H54 (cell line): ENCODE results near the gene MPP2.
"Not testable (repeated sequence)": the region's sequence is repeated elsewhere in the genome, so short reads cannot be mapped to it uniquely, and the experiment has no call there.

Experiments used
- DNase-seq: peaks from one replicate; pipeline ENCODE4 v3.0.0; 2011; ENCODE audit warnings: low spot score, mixed read lengths; ENCODE audit not compliant: insufficient read length
- FAIRE-seq: peaks from 3 replicates; lab custom pipeline; 2011; peaks lifted over from hg19 to GRCh38; lab: Jason Lieb, UNC
- POLR2A ChIP-seq: IDR thresholded peaks from 2 replicates; pipeline ENCODE4 v1.6.1; 2011; ENCODE audit warnings: low read depth, mild to moderate bottlenecking, low read length

MPP2 gene

GRCh38 chr17:43881181-43881580, 26.2 kb downstream of the MPP2 start:
- FAIRE-seq, result no peak
- TF ChIP-seq POLR2A, result no peak
- DNase-seq, result no peak

- DNase-seq, result peak; percentile 69
- no peak for TF ChIP-seq POLR2A
- no peak for FAIRE-seq
Measured at GRCh38 chr17:43880420-43880991, 26.8 kb downstream of the MPP2 start.

DNA sequence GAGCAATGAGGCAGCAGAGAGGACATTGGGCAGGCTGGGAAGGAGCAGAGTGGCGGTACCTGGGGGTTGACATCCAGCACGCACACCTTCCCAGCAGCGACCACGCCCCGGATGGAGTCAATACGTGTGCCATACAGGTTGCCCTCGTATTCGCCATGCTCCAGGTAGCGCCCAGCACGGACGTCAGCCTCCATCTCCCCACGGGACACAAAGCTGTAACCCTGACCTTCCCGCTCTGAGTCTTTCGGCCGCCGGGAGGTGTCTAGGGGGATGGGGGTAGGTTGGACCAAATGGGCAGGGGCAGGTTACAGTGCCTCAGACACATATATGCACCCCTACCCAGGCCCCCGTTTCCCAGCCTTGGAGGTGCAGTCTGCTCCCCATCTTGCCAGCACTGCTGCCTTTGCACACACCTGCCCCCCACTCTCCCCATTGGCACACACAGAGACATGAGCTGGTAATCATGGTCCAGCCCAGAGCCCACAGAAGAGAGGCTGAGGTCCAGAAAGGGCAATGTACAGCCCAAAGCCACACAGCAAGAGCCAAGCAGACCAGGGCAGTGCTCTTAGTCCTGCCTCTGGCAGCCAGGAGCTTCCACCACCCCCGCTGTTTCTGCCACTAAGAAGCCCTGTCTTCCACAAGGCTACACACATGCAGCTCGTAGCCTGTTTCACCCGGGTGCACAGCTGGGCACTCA, 27.5 kb downstream of the MPP2 start:
- DNase-seq (no peak), FAIRE-seq (no peak)
- TF ChIP-seq POLR2A, result no peak

DNA sequence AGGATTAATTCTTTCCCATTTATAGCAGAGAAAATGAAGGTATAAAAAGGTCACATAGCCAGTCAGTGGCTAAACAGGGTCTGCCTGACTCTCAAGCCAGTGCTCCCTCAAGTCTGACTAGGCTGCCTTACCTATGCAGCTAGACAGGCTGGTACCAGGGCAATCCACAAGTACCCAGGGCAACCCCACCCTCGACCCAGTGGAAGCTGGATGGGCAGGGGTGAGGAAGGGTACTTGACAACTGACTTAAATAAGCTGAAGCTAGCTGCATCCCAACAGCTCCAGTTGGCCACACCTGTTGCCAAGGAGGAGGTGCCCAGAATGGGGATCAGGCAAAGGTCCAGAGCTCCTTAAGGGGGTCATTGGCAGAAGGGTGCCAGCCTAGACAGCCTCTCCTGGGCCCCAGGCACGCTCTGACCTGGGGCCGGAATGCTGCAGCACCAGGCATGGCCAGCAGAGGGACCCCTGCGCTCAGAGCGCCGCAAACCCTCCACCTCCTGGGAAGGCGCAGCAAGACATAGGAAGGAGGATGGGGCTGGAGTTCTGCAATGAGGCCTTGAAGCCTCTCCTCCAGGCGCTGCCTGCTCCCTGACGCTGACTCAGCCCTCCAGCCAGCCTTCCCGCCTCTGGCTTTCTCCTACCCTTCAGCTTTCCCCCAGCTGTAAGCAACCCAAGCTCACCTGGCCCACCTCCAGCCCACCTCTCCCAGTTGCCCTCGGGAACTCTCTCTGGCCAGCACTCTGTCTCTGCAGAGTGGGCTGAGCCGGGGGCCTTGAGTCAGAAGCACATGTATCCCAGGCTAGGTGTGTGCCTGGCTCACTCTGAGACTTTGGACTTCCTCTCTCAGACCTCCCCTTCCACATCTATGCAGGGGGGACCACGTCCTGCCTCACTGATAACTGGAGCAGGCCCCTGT, 28.8 kb downstream of the MPP2 start:
- peak; percentile 98 for DNase-seq
- no peak for TF ChIP-seq POLR2A
- peak; percentile 60 for FAIRE-seq

- DNase-seq, result no peak
- no peak for FAIRE-seq
- no peak for TF ChIP-seq POLR2A
Measured at GRCh38 chr17:43877451-43878155, 29.7 kb downstream of the MPP2 start.

DNA sequence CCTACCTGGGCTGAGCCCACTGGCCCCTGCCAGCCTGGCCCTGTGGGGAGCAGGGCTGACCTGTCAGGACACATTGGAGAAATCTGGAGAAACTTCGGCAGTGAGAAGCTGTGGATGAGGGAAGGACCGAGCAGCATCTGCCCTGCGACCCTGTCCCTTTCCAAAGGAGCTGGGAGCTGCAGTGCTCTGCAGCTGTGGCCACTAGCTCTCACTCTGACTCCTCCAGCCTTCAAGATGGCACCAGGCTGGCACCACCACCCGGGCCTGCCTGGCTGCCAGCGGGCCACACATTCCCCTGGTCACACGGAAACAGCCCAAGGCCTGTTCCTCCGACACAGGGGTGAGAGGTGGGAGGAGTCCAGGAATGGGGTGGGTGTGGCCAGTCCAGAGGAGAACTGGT, 30.3 kb downstream of the MPP2 start:
- DNase-seq, result no peak
- FAIRE-seq, result no peak
- no peak for TF ChIP-seq POLR2A

DNA sequence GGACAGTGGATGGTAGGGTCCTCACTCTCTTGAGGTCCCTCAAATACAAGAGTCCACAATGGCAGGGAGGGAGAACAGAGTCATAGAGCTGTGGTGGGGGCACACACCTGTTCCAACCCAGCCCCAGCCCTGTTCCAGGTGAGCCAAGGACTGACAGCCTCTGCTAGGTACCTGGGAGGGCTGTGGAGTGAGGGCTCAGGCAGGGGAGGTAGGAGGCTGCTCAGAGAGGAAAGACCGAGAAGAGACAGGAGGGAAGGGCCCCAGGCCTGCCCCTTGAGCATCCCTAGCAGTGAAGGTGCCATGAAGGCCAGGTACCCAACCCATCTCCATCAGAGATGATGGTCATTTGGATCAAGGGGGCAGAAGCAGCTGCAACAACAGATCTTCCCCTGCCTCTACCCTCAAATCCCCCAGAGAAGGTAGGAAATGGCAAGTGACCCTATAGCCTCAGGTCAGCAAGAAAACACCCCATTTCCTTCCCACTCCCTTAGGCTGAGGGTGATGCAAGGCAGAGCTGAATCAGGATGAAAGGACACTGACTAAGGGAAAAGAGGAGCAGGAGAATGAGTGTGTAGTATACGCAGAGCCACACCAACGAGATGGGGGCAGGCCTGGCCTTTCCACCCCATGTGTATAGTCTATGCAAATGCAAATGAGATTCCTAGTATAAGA, 31.7 kb downstream of the MPP2 start:
- DNase-seq (no peak), FAIRE-seq (no peak)
- no peak for TF ChIP-seq POLR2A

DNA sequence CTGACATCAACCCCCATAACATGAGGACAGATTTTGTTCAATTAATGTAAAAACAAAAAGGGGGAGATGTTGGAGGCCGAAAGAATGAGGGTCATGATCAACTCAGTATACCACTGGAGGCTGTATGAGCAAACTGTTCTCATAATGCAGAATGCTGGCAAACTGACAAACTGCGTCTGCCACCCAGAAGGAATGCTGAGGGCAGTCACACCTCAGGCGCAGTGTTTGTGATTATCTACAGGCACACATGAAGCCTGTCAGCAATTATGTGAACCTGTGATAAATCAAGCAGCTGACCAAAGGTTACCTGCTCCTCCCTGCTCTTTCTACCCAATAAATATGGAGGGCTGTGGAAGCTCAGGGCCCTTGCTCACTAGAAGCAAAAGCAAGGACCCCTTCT, 33.0 kb downstream of the MPP2 start:
- TF ChIP-seq POLR2A, result no peak
- DNase-seq (no peak), FAIRE-seq (no peak)

DNA sequence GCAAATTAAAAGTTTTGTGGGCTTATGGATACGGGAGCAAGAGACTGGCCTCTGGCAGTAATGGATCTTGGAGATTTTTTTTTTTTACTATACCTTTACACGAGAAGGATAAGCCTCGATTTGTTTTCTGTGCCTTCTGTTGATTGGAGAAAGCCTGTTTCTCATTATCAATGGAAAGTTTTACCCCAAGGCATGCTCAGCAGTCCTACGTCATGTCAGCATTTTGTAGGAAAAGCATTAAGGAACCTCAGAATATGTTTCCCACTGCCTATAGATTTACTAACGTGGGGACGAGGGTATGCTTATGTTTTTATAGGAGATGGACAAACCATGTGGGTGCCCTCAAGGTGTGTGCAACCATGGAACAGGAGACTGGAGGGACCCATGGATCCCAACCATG, 33.5 kb downstream of the MPP2 start:
- FAIRE-seq (no peak), DNase-seq (no peak)
- no peak for TF ChIP-seq POLR2A

DNA sequence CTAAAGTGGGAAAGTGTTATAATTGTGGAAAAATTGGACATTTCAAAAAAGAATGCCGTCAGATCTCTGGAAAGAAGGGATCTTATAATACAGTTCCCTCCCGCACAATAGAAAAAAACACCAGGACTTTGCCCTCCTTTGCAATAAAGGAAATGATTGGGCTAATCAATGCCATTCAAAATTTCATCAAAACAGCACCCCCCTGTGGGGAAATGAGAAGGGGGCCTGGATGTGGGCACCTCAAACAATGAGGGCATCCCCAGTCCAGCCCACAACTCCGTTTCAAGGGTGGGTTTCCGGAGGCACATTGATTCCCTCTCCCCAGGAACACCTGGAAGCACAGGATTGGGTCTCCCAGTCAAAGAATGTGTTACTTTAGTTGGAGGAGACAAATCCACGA, 34.2 kb downstream of the MPP2 start:
- no peak for FAIRE-seq
- no peak for DNase-seq
- TF ChIP-seq POLR2A, result no peak

- TF ChIP-seq POLR2A, result no peak
- DNase-seq, result no peak
- no peak for FAIRE-seq
Measured at GRCh38 chr17:43871946-43872690, 35.2 kb downstream of the MPP2 start.

DNA sequence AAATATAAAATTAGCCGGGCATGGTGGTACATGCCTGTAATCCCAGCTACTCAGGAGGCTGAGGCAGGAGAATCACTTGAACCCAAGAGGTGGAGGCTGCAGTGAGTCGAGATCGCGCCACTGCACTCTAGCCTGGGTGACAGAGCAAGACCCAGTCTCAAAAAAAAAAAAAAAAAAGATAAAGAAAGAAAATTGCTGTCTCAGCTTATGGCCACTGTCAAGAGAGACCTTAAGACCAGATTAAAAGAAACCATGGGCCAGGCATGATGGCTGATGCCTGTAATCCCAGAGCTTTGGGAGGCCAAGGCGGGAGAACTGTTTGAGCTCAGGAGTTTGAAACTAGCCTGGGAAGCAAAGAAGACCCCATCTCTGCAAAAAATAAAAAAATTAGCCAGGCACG, 38.3 kb downstream of the MPP2 start:
- FAIRE-seq, DNase-seq: not testable (repeated sequence)
